NOMO-1 treated with DMSO at 0.1 percent for 48 hours (cell line): ENCODE results near the gene EXOG.
A peak's percentile ranks its signal among the peaks of the same experiment; 100 is the strongest.

Experiments used
- DNase-seq: peaks from one replicate; lab custom pipeline; 2025; ENCODE audit not compliant: unreplicated experiment; lab: John Stamatoyannopoulos, UW

EXOG gene

GRCh38 chr3:38473229-38473628 lies 22.9 kb upstream of the EXOG start:
- DNase-seq, result no peak

- DNase-seq, result no peak
Observed at GRCh38 chr3:38474928-38475605, 21.1 kb upstream of the EXOG start.

GRCh38 chr3:38475716-38476115 lies 20.4 kb upstream of the EXOG start:
- no peak for DNase-seq

GRCh38 chr3:38476157-38476756 lies 19.9 kb upstream of the EXOG start:
- no peak for DNase-seq

GRCh38 chr3:38477057-38477820 lies 18.9 kb upstream of the EXOG start:
- DNase-seq, result no peak

GRCh38 chr3:38477839-38478450 lies 18.2 kb upstream of the EXOG start:
- no peak for DNase-seq

GRCh38 chr3:38478901-38479300 lies 17.2 kb upstream of the EXOG start:
- no peak for DNase-seq

- peak; percentile 27 for DNase-seq
Observed at GRCh38 chr3:38479431-38480092, 16.6 kb upstream of the EXOG start.

GRCh38 chr3:38480093-38480445 lies 16.1 kb upstream of the EXOG start:
- DNase-seq, result no peak

- no peak for DNase-seq
Observed at GRCh38 chr3:38480930-38481329, 15.2 kb upstream of the EXOG start.

GRCh38 chr3:38482951-38483350 lies 13.2 kb upstream of the EXOG start:
- DNase-seq, result no peak

- DNase-seq, result no peak
Observed at GRCh38 chr3:38487323-38487722, 8.8 kb upstream of the EXOG start.

- no peak for DNase-seq
Observed at GRCh38 chr3:38488949-38489348, 7.2 kb upstream of the EXOG start.

GRCh38 chr3:38489766-38490165 lies 6.4 kb upstream of the EXOG start:
- no peak for DNase-seq

GRCh38 chr3:38490281-38491030 lies 5.7 kb upstream of the EXOG start:
- no peak for DNase-seq

GRCh38 chr3:38491215-38491614 lies 4.9 kb upstream of the EXOG start:
- DNase-seq, result no peak

- DNase-seq, result no peak
Observed at GRCh38 chr3:38493031-38493430, 3.1 kb upstream of the EXOG start.

- no peak for DNase-seq
Observed at GRCh38 chr3:38497031-38497430, 891 bp downstream of the EXOG start.

GRCh38 chr3:38500688-38501417 lies 4.7 kb downstream of the EXOG start:
- DNase-seq, result no peak

- no peak for DNase-seq
Observed at GRCh38 chr3:38507120-38507519, 11.0 kb downstream of the EXOG start.
